Transverse colon (tissue), 1 donor: ENCODE results near the gene TBL1X.

ENCODE experiments used
- EP300 ChIP-seq: sonication (generic); formaldehyde crosslinking; IDR thresholded peaks from one replicate; pipeline ENCODE4 v1.6.1; 2017; ENCODE audit warnings: antibody characterized with exemption, low read depth
- POLR2A ChIP-seq: fragments of 450-650 bp; IDR thresholded peaks from one replicate; pipeline ENCODE4 v1.6.1; 2016; ENCODE audit warnings: antibody characterized with exemption, mild to moderate bottlenecking, moderate library complexity

DNA sequence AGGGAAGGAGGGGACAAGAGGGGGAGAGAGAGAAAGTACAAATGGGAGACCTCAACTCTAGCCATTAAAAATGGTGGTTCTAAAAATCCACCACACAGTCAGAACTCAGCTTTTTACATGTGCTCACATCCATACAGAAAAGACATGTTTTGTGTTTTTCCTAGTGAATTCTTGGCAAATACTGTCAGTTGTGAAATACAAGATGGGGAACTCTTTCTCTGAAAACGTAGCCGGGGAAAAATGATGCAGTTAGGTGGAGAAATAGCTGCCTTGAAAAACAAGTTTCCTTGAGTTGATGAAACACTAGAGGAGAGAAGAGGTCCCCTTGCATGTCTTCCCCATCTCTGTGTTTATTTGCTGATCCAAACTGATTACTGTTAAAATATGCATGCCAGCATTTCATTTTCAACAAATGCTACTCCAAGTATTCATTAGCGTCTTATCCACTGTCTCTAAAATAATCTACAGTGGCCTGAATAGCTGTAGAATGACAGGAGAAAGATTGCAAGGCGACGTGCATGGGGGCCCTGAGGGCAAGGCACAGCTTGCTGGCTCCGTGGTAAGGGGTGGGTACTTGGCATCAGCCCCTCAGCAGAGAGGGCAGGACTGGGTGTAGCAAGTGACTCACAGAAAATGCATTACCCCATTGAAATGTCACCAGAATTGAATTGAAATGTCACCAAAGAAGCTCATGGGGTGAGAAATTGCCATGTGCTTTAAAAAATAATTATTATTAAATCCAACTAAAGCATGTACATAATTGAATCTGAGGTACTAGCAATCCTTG, 48.1 kb upstream of the TBL1X start:
- TF ChIP-seq POLR2A (no peak), EP300 (no peak)
